ENCODE data around the gene CAMK2B. TPM values are rescaled to one million over a fixed set of nuclear protein-coding genes. Genes with fewer than 3 reads are reported as not detected.
A peak's percentile ranks its signal among the peaks of the same experiment; 100 is the strongest.

CAMK2B gene
- total RNA-seq, 1 donor from 2014 or later, result 9.3 TPM

DNA sequence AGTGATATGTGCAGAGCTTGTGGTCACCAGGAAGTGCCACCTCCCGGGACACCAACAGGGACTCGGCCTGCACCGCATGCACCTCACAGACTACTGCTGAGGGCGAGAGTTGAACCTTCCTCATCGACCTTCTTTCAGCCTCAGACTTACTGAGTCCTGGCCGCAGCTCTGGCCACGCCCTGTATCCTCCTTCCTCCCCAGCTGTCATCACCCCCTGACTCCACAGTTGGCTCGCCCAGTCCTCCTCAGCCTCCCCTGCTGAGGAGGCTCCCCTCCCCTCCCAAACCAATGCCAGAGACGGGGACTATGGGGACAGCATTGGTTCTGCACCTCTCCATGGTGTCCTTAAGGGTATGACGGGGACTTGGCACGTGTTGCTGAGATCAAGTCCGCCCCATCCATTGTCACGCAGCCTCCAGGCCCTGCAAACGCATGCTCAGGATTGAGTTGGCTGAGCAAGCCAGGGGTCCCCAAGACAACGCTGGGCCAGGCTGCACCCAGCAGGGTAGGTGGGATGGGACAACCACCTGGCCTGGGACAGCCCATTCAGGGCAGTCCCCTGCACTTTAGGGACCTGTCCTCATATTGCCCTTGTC, 75.7 kb downstream of the CAMK2B start:
- Mint-ChIP-seq H3K27ac (no peak overlapping the region), H3K36me3 (ENCODE audit: insufficient read depth) (no peaks in the 10 kb centered on the region), H3K4me1 (ENCODE audit: low read depth) (no peaks in the 10 kb centered on the region), H3K27me3 (peaks cover 3% of the 10 kb centered on the region), H3K4me3 (ENCODE audit: low read depth) (no peak overlapping the region), H3K9me3 (ENCODE audit: low read depth) (no peaks in the 10 kb centered on the region)
- DNase-seq (ENCODE audit: low spot score, unreplicated experiment), result no peak
- TF ChIP-seq CTCF (IDR thresholded peaks at IDR 0.05; ENCODE audit: unreplicated experiment), result no peak

- no peaks in the 10 kb centered on the region for H3K9me3 Mint-ChIP-seq (ENCODE audit: low read depth)
- no peak overlapping the region for H3K27ac Mint-ChIP-seq
- no peaks in the 10 kb centered on the region for H3K4me1 Mint-ChIP-seq (ENCODE audit: low read depth)
- no peak for TF ChIP-seq CTCF (IDR thresholded peaks at IDR 0.05; ENCODE audit: unreplicated experiment)
- no peaks in the 10 kb centered on the region for H3K36me3 Mint-ChIP-seq (ENCODE audit: insufficient read depth)
- DNase-seq (ENCODE audit: low spot score, unreplicated experiment), result no peak
- H3K27me3 Mint-ChIP-seq, result peaks cover 6% of the 10 kb centered on the region
- H3K4me3 Mint-ChIP-seq (ENCODE audit: low read depth), result no peak overlapping the region
Observed at GRCh38 chr7:44247868-44248651, 77.3 kb downstream of the CAMK2B start.

DNA sequence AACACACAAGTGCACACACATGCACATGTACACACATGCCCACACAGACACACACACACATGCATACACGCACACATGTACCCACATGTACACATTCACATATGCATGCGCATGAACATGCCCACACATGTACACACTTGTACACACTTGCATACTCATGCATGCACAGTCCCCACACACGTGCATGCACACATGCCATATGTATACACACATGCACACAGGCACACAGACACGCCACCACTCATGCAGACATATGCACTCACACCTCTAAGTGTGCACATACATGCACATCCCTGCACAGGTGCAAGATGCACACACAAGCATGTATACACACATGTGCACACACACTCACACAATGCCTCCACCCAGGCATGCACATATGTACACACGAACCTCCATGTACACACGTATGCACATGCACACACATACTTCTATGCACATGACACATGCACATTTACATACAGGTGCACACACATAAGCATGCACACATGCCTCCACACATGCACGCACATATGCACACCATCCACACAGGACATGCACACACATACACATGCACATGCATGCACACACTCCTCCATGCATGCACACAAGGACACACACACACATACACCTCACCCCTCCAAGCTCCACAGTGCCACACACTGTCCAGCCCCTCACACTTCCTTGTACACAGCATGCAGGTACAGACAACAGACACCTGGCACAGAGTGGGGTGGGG, 78.8 kb downstream of the CAMK2B start:
- Mint-ChIP-seq H3K36me3 (ENCODE audit: insufficient read depth) (no peaks in the 10 kb centered on the region), H3K27me3 (peaks cover 6% of the 10 kb centered on the region), H3K9me3 (ENCODE audit: low read depth) (no peaks in the 10 kb centered on the region), H3K27ac (no peak overlapping the region), H3K4me3 (ENCODE audit: low read depth) (no peak overlapping the region), H3K4me1 (ENCODE audit: low read depth) (no peaks in the 10 kb centered on the region)
- no peak for TF ChIP-seq CTCF (IDR thresholded peaks at IDR 0.05; ENCODE audit: unreplicated experiment)
- DNase-seq (ENCODE audit: low spot score, unreplicated experiment), result no peak

DNA sequence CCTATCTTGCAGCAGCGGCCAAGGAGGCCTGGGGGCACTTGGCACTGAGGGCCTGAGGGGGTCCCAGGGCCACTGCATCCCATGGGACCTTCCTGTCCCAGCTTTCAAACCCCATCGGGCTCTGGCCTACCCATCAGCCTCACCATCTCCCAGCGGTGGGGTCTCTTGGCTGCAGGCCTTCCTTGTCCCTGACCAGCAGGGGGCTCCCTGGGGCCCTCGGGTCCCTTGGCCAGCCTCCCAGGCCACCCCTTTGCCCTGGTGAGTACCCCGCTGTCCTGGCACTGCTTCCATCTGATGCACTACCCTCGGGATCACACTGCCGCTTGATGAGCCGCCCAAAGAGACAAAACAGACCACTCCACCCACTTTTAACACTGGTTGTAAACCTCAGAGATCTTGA, 81.1 kb downstream of the CAMK2B start:
- H3K36me3 Mint-ChIP-seq (ENCODE audit: insufficient read depth), result no peaks in the 10 kb centered on the region
- no peak overlapping the region for H3K27ac Mint-ChIP-seq
- H3K4me1 Mint-ChIP-seq (ENCODE audit: low read depth), result no peaks in the 10 kb centered on the region
- H3K9me3 Mint-ChIP-seq (ENCODE audit: low read depth), result no peaks in the 10 kb centered on the region
- H3K27me3 Mint-ChIP-seq, result peaks cover 6% of the 10 kb centered on the region
- no peak overlapping the region for H3K4me3 Mint-ChIP-seq (ENCODE audit: low read depth)
- TF ChIP-seq CTCF (IDR thresholded peaks at IDR 0.05; ENCODE audit: unreplicated experiment), result peak; percentile 61
- DNase-seq (ENCODE audit: low spot score, unreplicated experiment), result no peak

- Mint-ChIP-seq H3K9me3 (ENCODE audit: low read depth) (no peaks in the 10 kb centered on the region), H3K4me3 (ENCODE audit: low read depth) (no peak overlapping the region), H3K27ac (no peak overlapping the region), H3K36me3 (ENCODE audit: insufficient read depth) (no peaks in the 10 kb centered on the region), H3K27me3 (peaks cover 3% of the 10 kb centered on the region), H3K4me1 (ENCODE audit: low read depth) (no peaks in the 10 kb centered on the region)
- no peak for TF ChIP-seq CTCF (IDR thresholded peaks at IDR 0.05; ENCODE audit: unreplicated experiment)
- DNase-seq (ENCODE audit: low spot score, unreplicated experiment), result no peak
Observed at GRCh38 chr7:44242091-44242490, 83.3 kb downstream of the CAMK2B start.

Measured in progenitor cell of endocrine pancreas (in vitro differentiated cells).